Heart left ventricle (tissue), 16 donors: ENCODE measurements around the gene CACNA1C. TPM values are rescaled to one million over a fixed set of nuclear protein-coding genes. Genes with fewer than 3 reads are reported as not detected.

ENCODE experiments used
- ATAC-seq, 4 donors: fragments of 200-7000 bp; cut with Tn5 transposase; one replicate each; pipeline ENCODE4 v1.9.1; 2020 to 2022; ENCODE audit warnings: moderate library complexity in 4 of 4, mild to moderate bottlenecking in 3 of 4, moderate number of reproducible peaks in 1 of 4
- DNase-seq, 5 donors: peaks; one replicate each; pipeline ENCODE4 v3.0.0-alpha.2; 2020
- H3K27ac ChIP-seq, 12 donors: fragments of 200-600 bp; sonication (generic) in 4 of 12; one replicate each; pipeline versions ENCODE4 v1.5.0 to v1.8.0; 2016 to 2022; ENCODE audit warnings: mild to moderate bottlenecking in 2 of 12
- H3K27me3 ChIP-seq, 9 donors: fragments of 200-600 bp; sonication (generic) in 2 of 9; one replicate each; pipeline versions ENCODE4 v1.5.1 to v1.8.0; 2016 to 2022; ENCODE audit warnings: mild to moderate bottlenecking in 3 of 9
- H3K36me3 ChIP-seq, 9 donors: fragments of 200-600 bp; sonication (generic) in 2 of 9; one replicate each; pipeline versions ENCODE4 v1.5.0 to v1.8.0; 2018 to 2022; ENCODE audit warnings: mild to moderate bottlenecking in 2 of 9
- H3K4me1 ChIP-seq, 12 donors: fragments of 200-600 bp; sonication (generic) in 4 of 12; one replicate each; pipeline versions ENCODE4 v1.5.0 to v1.8.0; 2016 to 2022; ENCODE audit warnings: mild to moderate bottlenecking in 3 of 12
- H3K4me3 ChIP-seq, 12 donors: fragments of 200-600 bp; sonication (generic) in 4 of 12; one replicate each; pipeline versions ENCODE4 v1.5.0 to v1.8.0; 2017 to 2022; ENCODE audit warnings: mild to moderate bottlenecking in 9 of 12, moderate library complexity in 4 of 12
- H3K9me3 ChIP-seq, 12 donors: fragments of 200-600 bp; sonication (generic) in 4 of 12; one replicate each; pipeline versions ENCODE4 v1.5.0 to v1.8.0; 2016 to 2022; ENCODE audit warnings: mild to moderate bottlenecking in 1 of 12
- POLR2A ChIP-seq, 2 donors: fragments of 450-650 bp; IDR thresholded peaks; one replicate each; pipeline ENCODE4 v1.6.1; 2017; ENCODE audit warnings: antibody characterized with exemption in 2 of 2, mild to moderate bottlenecking in 2 of 2, moderate library complexity in 2 of 2
- WGBS, 4 donors: extraction: QIAGEN DNeasy Blood & Tissue Kit in 2 of 4; methylation state at CpG; one replicate each; pipeline versions ENCODE4 v1.1.5 to v1.1.7; 2013 to 2018; 5-methylcytosine and 5-hydroxymethylcytosine counted together
- intact Hi-C, 10 donors: fragments of 100-400 bp; cut with DNase I; formaldehyde crosslinking; loops; one replicate each; pipeline versions ENCODE4 v1.11.1 to v1.14.2; 2022
- polyA plus RNA-seq, 2 donors: library from polyadenylated mRNA; stranded (reverse); fragments of 200-250 nt; gene quantifications; one replicate each; pipeline ENCODE4 v1.2.3, GENCODE V29; 2013
- total RNA-seq, 9 donors: library from RNA; depleted of rRNA in 2 of 9; stranded (reverse); fragments of >200 nt in 2 of 9; fragmentation: NEBNext Ultra II Directional in 3 of 9; extraction: Animal tissue kit (Norgen Biotek cat#: 25700) in 3 of 9; gene quantifications; one replicate each; pipeline versions ENCODE4 v1.1.0 to v1.2.4, GENCODE V29; 2016 to 2023
- TF ChIP-seq, protein P1 (sequence below), 12 donors: fragments of 200-600 bp; sonication (generic) in 4 of 12; IDR thresholded peaks; one replicate each; pipeline versions ENCODE4 v1.5.0 to v1.8.0; 2018 to 2022; ENCODE audit warnings: antibody characterized with exemption in 12 of 12, mild to moderate bottlenecking in 5 of 12
- donor health status: ischemic (EF 13 %, LVEDD 7.1; RV severe dilation, severe dysfunction).
- donor health status: healthy with polysubstance abuse.
- donor health status: DM: no; HTN: yes; CAD: no.
- donor health status: DM: no; HTN: no; CAD: no.
- donor health status: ischemic (EF 25% LVEDD 6.9; RV normal size, moderate dysfunction).
- donor health status: ischemic (EF 25% LVEDD 5.7; RV mildly dilated, moderate dysfunction).
- donor health status: healthy.
- donor health status: DM: yes; HTN: yes; CAD: no.
- donor health status: ischemic (EF 35%, LVEDD 5.7; RV mildly dilated, moderate dysfunction).
- donor health status: nonischemic (EF 11% LVEDD 7.7; RV severe dilation, severe dysfunction).
- donor health status: DM: yes; HTN: yes; CAD: no.
- donor health status: PGD.
- donor health status: ischemic (EF 29% LVEDD 5.4; RV normal size, mild dysfunction).
- donor health status: nonischemic (EF 23%, LVEDD 6.1; RV moderate dilation, normal function).

The CACNA1C gene
- total and polyA plus RNA-seq, 11 donors = 41.9 to 196 (median 164) TPM

DNA sequence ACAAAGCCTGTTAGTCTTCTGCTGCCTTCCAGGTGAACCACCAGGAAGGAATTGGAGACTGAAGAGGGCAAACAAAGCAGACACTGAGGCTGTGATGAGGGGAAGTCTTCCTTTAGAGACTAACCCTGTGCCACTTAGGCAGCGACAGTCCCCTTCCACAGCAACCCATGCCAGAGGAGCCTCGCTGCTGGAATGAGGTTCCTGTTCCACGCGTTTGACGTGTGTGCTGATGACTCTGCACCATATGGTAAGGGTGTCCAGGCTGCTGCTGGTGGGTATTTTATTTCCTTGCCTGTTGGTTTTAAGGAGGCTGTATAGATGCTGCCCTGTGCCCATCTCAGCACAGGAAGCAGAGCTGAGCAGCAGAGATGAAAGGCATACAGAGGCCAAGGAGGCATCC, 380.1 kb downstream of the CACNA1C start:
- H3K4me1 ChIP-seq = peaks cover 0 to 69% (median 28%) of the 10 kb centered on the region in 12 donors
- WGBS, 4 donors = 81 to 91% (median 88%) methylated on average over 3 to 5 of the region's 5 CpGs
- intact Hi-C loops = no loop called here
- H3K27ac ChIP-seq = peak overlapping the region in 2 of 12 donors; percentile 62 to 83
- ATAC-seq (no peak), DNase-seq (peak in 1 of 5 donors; percentile 18)
- H3K27me3 ChIP-seq = no peaks in the 10 kb centered on the region
- H3K9me3 ChIP-seq = no peaks in the 10 kb centered on the region
- H3K36me3 ChIP-seq = no peaks in the 10 kb centered on the region
- no peak overlapping the region for H3K4me3 ChIP-seq
- TF ChIP-seq, protein P1, sequence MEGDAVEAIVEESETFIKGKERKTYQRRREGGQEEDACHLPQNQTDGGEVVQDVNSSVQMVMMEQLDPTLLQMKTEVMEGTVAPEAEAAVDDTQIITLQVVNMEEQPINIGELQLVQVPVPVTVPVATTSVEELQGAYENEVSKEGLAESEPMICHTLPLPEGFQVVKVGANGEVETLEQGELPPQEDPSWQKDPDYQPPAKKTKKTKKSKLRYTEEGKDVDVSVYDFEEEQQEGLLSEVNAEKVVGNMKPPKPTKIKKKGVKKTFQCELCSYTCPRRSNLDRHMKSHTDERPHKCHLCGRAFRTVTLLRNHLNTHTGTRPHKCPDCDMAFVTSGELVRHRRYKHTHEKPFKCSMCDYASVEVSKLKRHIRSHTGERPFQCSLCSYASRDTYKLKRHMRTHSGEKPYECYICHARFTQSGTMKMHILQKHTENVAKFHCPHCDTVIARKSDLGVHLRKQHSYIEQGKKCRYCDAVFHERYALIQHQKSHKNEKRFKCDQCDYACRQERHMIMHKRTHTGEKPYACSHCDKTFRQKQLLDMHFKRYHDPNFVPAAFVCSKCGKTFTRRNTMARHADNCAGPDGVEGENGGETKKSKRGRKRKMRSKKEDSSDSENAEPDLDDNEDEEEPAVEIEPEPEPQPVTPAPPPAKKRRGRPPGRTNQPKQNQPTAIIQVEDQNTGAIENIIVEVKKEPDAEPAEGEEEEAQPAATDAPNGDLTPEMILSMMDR (IDR thresholded peaks at IDR 0.05) = no peak
- no peak for TF ChIP-seq POLR2A (IDR thresholded peaks at IDR 0.05)

DNA sequence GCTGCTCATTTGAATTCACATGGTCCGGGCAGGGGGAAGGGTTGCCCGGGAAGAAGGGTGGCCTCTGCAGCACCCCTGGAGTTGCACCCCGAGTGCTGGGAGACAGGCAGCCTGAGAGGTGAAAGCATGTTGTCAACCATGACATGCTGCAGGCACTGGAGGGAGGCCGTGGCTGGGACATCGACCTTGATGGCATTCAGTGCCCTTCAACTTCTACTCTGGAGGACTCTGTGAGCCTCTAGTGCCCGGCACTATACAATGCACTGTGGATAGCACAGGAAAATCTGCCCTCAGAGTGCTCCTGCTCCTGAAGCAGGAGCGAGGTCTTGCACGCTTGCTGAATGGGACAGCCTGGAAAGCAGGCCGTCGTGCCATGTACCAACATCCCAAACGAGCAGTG, 382.7 kb downstream of the CACNA1C start:
- Histone ChIP-seq H3K9me3 (no peaks in the 10 kb centered on the region), H3K27ac (peak overlapping the region in 5 of 12 donors; percentile 14 to 59 (median 50)), H3K4me1 (peaks cover 0 to 75% (median 38%) of the 10 kb centered on the region in 12 donors), H3K4me3 (no peak overlapping the region), H3K27me3 (no peaks in the 10 kb centered on the region), H3K36me3 (no peaks in the 10 kb centered on the region)
- intact Hi-C loops = no loop called here
- TF ChIP-seq POLR2A (IDR thresholded peaks at IDR 0.05) = no peak
- TF ChIP-seq, protein P1 (IDR thresholded peaks at IDR 0.05) = no peak
- DNase-seq (peak in 1 of 5 donors; percentile 53), ATAC-seq (peak in 3 of 4 donors; percentile 57 to 60 (median 60))
- 73 to 79% (median 76%) methylated on average over 11 of the region's 11 CpGs for WGBS, 4 donors

GRCh38 chr12:2439332-2440100, 386.7 kb downstream of the CACNA1C start:
- Histone ChIP-seq H3K4me3 (no peak overlapping the region), H3K36me3 (no peaks in the 10 kb centered on the region), H3K4me1 (peaks cover 0 to 72% (median 27%) of the 10 kb centered on the region in 12 donors), H3K27me3 (no peaks in the 10 kb centered on the region), H3K9me3 (no peaks in the 10 kb centered on the region), H3K27ac (peak overlapping the region in 6 of 12 donors; percentile 16 to 58 (median 34))
- intact Hi-C loops = no loop called here
- WGBS, 4 donors = 51 to 58% (median 55%) methylated on average over 11 of the region's 11 CpGs
- TF ChIP-seq, protein P1 (IDR thresholded peaks at IDR 0.05) = no peak
- TF ChIP-seq POLR2A (IDR thresholded peaks at IDR 0.05) = no peak
- DNase-seq = peak in 4 of 5 donors; percentile 52 to 84 (median 60)
- ATAC-seq = peak; percentile 74 to 89 (median 88)

GRCh38 chr12:2443776-2444175, 391.0 kb downstream of the CACNA1C start:
- Histone ChIP-seq H3K9me3 (no peaks in the 10 kb centered on the region), H3K27me3 (no peaks in the 10 kb centered on the region), H3K27ac (no peak overlapping the region), H3K36me3 (peaks cover 0 to 2% (median 0%) of the 10 kb centered on the region in 9 donors), H3K4me3 (no peak overlapping the region), H3K4me1 (peaks cover 0 to 51% (median 11%) of the 10 kb centered on the region in 12 donors)
- TF ChIP-seq POLR2A (IDR thresholded peaks at IDR 0.05) = no peak
- TF ChIP-seq, protein P1 (IDR thresholded peaks at IDR 0.05) = no peak
- ATAC-seq (peak in 2 of 4 donors; percentile 5 to 32), DNase-seq (no peak)
- 62 to 74% (median 70%) methylated on average over 7 of the region's 7 CpGs for WGBS, 4 donors
- intact Hi-C loops = no loop called here
